WERI-Rb-1 (cell line): Measurements from ENCODE around the gene ARMC12.

Experiments used
- DNase-seq: peaks from one replicate; pipeline ENCODE4 v3.0.0-alpha.2; 2020
- H3K27ac ChIP-seq: fragments of 250-450 bp; sonication (Bioruptor Pico); 2 replicates; pipeline ENCODE4 v1.5.1; 2020; ENCODE audit warnings: mild to moderate bottlenecking, moderate library complexity
- H3K27me3 ChIP-seq: fragments of 250-450 bp; sonication (Bioruptor Pico); 2 replicates; pipeline ENCODE4 v1.5.1; 2021; ENCODE audit warnings: mild to moderate bottlenecking, low read depth, moderate library complexity; ENCODE audit not compliant: insufficient read depth, severe bottlenecking
- H3K36me3 ChIP-seq: fragments of 250-450 bp; sonication (Bioruptor Pico); 2 replicates; pipeline ENCODE4 v1.5.1; 2020; ENCODE audit warnings: mild to moderate bottlenecking, moderate library complexity
- H3K4me3 ChIP-seq: 2 replicates; pipeline ENCODE4 v1.5.1; 2011; ENCODE audit warnings: low read depth, mild to moderate bottlenecking, control low read depth, low read length
- H3K9me3 ChIP-seq: fragments of 250-450 bp; sonication (Bioruptor Pico); 2 replicates; pipeline ENCODE4 v1.5.1; 2021; ENCODE audit warnings: mild to moderate bottlenecking, moderate library complexity; ENCODE audit not compliant: severe bottlenecking
- CTCF ChIP-seq: IDR thresholded peaks from 2 replicates; pipeline ENCODE4 v1.5.1; 2011; ENCODE audit warnings: low read depth, mild to moderate bottlenecking, control low read depth, inconsistent platforms, low read length

The ARMC12 gene

DNA sequence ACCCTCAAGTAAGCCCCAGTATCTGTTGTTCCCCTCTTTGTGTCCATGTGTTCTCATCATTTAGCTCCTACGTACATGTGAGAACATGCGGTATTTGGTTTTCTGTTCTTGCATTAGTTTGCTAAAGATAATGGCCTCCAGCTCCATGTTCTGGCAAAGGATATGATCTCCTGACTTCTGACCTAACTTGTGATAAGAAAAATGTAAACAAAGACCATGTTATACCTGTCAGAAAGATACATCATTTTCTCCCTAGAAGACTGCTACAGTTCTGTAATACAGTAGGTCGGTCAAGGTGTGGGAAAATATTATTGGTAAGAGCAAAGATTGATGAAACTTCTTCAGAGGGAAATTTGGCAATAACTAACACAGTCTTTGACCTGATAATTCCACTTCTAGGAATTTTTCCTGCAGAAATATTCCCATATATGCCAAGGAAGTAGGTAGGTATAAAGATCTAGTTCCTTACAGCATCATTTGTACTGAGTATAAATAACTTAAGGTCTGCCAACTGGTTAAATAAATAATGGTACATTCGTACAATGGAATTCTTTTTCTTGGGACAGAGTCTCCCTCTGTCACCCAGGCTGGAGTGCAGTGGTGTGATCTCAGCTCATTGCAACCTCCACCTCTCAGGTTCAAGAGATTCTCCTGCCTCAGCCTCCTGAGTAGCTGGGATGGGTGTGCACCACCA, 29.0 kb upstream of the ARMC12 start:
- H3K36me3 ChIP-seq, result no peaks in the 10 kb centered on the region
- no peak for DNase-seq
- no peaks in the 10 kb centered on the region for H3K27me3 ChIP-seq
- no peak overlapping the region for H3K27ac ChIP-seq
- H3K9me3 ChIP-seq, result peaks cover 3% of the 10 kb centered on the region
- no peak overlapping the region for H3K4me3 ChIP-seq
- TF ChIP-seq CTCF, result no peak

DNA sequence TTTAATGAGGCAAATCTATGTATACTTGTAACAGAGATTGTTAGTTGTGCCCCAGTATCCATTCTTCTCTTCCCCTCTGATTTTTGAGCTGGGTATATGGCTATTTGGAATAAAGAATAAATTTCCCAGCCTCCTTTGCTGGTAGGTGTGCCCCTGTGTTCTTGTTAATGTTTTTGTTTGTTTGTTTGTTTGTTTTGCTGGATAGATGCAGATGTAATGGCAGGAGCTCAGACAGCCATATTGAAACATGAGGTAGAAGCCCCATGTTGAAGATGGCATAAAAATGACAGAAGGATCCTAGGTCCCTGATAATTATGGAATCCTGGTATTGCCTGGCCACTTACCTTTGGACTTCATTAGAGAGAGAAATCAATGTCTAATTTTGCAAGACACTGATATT, 28.2 kb upstream of the ARMC12 start:
- H3K27me3 ChIP-seq, result no peaks in the 10 kb centered on the region
- H3K4me3 ChIP-seq, result no peak overlapping the region
- H3K27ac ChIP-seq, result no peak overlapping the region
- H3K9me3 ChIP-seq, result peaks cover 2% of the 10 kb centered on the region
- no peak for DNase-seq
- no peak for TF ChIP-seq CTCF
- no peaks in the 10 kb centered on the region for H3K36me3 ChIP-seq

GRCh38 chr6:35710241-35710847, 26.5 kb upstream of the ARMC12 start:
- no peak for TF ChIP-seq CTCF
- H3K36me3 ChIP-seq, result no peaks in the 10 kb centered on the region

GRCh38 chr6:35711731-35712130, 25.1 kb upstream of the ARMC12 start:
- H3K27ac ChIP-seq, result no peak overlapping the region
- no peaks in the 10 kb centered on the region for H3K36me3 ChIP-seq
- no peak for DNase-seq
- H3K4me3 ChIP-seq, result no peak overlapping the region
- no peaks in the 10 kb centered on the region for H3K9me3 ChIP-seq
- TF ChIP-seq CTCF, result no peak
- H3K27me3 ChIP-seq, result no peaks in the 10 kb centered on the region

More at GRCh38 chr6:35710241-35710847, 26.5 kb upstream of the ARMC12 start:
- no peaks in the 10 kb centered on the region for H3K9me3 ChIP-seq
- no peak overlapping the region for H3K27ac ChIP-seq
- DNase-seq, result no peak
- H3K4me3 ChIP-seq, result no peak overlapping the region
- H3K27me3 ChIP-seq, result no peaks in the 10 kb centered on the region

- Histone ChIP-seq H3K36me3 (no peaks in the 10 kb centered on the region), H3K27me3 (no peaks in the 10 kb centered on the region), H3K9me3 (no peaks in the 10 kb centered on the region), H3K27ac (no peak overlapping the region), H3K4me3 (no peak overlapping the region)
- no peak for DNase-seq
- TF ChIP-seq CTCF, result no peak
These were observed 23.6 kb upstream of the ARMC12 start for GRCh38 chr6:35713006-35713767.
